GM23338 (cell line): ENCODE data around the gene PML. TPM values are rescaled to one million over a fixed set of nuclear protein-coding genes. Genes with fewer than 3 reads are reported as not detected.

Experiments used
- ATAC-seq: fragments of 200-7000 bp; cut with Tn5 transposase; 3 replicates; pipeline ENCODE4 v1.9.1; 2020
- DNase-seq: peaks from one replicate; pipeline ENCODE4 v3.0.0-alpha.2; 2015; ENCODE audit warnings: low spot score
- H2AFZ ChIP-seq: fragments of 200-600 bp; sonication (generic); 2 replicates; pipeline ENCODE4 v1.8.0; 2016; ENCODE audit warnings: antibody characterized with exemption, mild to moderate bottlenecking, moderate library complexity
- H3F3A ChIP-seq: fragments of 200-600 bp; sonication (generic); replicated peaks from 2 replicates; pipeline ENCODE4 v1.8.0; 2017; ENCODE audit warnings: antibody characterized with exemption, mixed run types, low read depth
- H3K27ac ChIP-seq: fragments of 200-600 bp; sonication (generic); 2 replicates; pipeline ENCODE4 v1.6.1; 2016; ENCODE audit warnings: low read depth
- H3K27me3 ChIP-seq: fragments of 200-600 bp; sonication (generic); 2 replicates; pipeline ENCODE4 v1.8.0; 2016; ENCODE audit warnings: mild to moderate bottlenecking, mixed run types, moderate library complexity; ENCODE audit not compliant: insufficient read depth
- H3K36me3 ChIP-seq: fragments of 200-600 bp; sonication (generic); 2 replicates; pipeline ENCODE4 v1.8.0; 2016; ENCODE audit warnings: mild to moderate bottlenecking; ENCODE audit not compliant: insufficient read depth
- H3K4me1 ChIP-seq: fragments of 200-600 bp; sonication (generic); 2 replicates; pipeline ENCODE4 v1.8.0; 2016; ENCODE audit warnings: mild to moderate bottlenecking, moderate library complexity; ENCODE audit not compliant: insufficient read depth
- H3K4me2 ChIP-seq: fragments of 200-600 bp; sonication (generic); 2 replicates; pipeline ENCODE4 v1.7.1; 2017; ENCODE audit warnings: mixed run types
- H3K4me3 ChIP-seq: fragments of 200-600 bp; sonication (generic); 2 replicates; pipeline ENCODE4 v1.6.1; 2016; ENCODE audit warnings: mixed run types
- H3K79me2 ChIP-seq: fragments of 200-600 bp; sonication (generic); replicated peaks from 2 replicates; pipeline ENCODE4 v1.8.0; 2017; ENCODE audit warnings: mild to moderate bottlenecking; ENCODE audit not compliant: insufficient read depth
- H3K9me2 ChIP-seq: fragments of 200-600 bp; sonication (generic); 2 replicates; pipeline ENCODE4 v1.8.0; 2017; ENCODE audit not compliant: insufficient read depth
- H4K20me1 ChIP-seq: fragments of 200-600 bp; sonication (generic); replicated peaks from 2 replicates; pipeline ENCODE4 v1.8.0; 2017; ENCODE audit warnings: mild to moderate bottlenecking; ENCODE audit not compliant: insufficient read depth
- H3K27ac Mint-ChIP-seq: 2 replicates; pipeline ENCODE4 v1.8.0; 2020; ENCODE audit warnings: inconsistent platforms, mild to moderate bottlenecking, moderate library complexity, mixed read lengths
- H3K27me3 Mint-ChIP-seq: 3 replicates; pipeline ENCODE4 v1.8.0; 2022; ENCODE audit warnings: low read depth, mild to moderate bottlenecking, moderate library complexity, mixed read lengths, inconsistent platforms; ENCODE audit not compliant: insufficient read depth, poor library complexity
- H3K36me3 Mint-ChIP-seq: 3 replicates; pipeline ENCODE4 v1.8.0; 2021; ENCODE audit warnings: low read depth, mild to moderate bottlenecking, inconsistent platforms, moderate library complexity, mixed read lengths
- H3K4me1 Mint-ChIP-seq: 3 replicates; pipeline ENCODE4 v1.8.0; 2020; ENCODE audit warnings: mild to moderate bottlenecking, inconsistent platforms, mixed read lengths
- H3K4me3 Mint-ChIP-seq: 3 replicates; pipeline ENCODE4 v1.8.0; 2021; ENCODE audit warnings: moderate library complexity, mild to moderate bottlenecking, inconsistent platforms, mixed read lengths
- H3K9me3 Mint-ChIP-seq: 3 replicates; pipeline ENCODE4 v1.8.0; 2020; ENCODE audit warnings: moderate library complexity, mild to moderate bottlenecking, inconsistent platforms, mixed read lengths
- CREB1 ChIP-seq: fragments of 250-450 bp; sonication (Bioruptor Pico); IDR thresholded peaks from 2 replicates; pipeline ENCODE4 v1.5.0; 2020; ENCODE audit warnings: low read depth, mild to moderate bottlenecking, moderate library complexity
- EZH2 ChIP-seq: fragments of 200-600 bp; sonication (generic); IDR thresholded peaks from one replicate; pipeline ENCODE4 v1.8.0; 2017; ENCODE audit warnings: antibody characterized with exemption, mild to moderate bottlenecking, low read depth; ENCODE audit not compliant: unreplicated experiment
- EZH2phosphoT487 ChIP-seq: fragments of 200-600 bp; sonication (generic); IDR thresholded peaks from one replicate; pipeline ENCODE4 v1.8.1; 2018; ENCODE audit warnings: antibody characterized with exemption; ENCODE audit not compliant: unreplicated experiment
- NANOG ChIP-seq: IDR thresholded peaks from 2 replicates; pipeline ENCODE4 v1.6.1; 2016; ENCODE audit warnings: antibody characterized with exemption, borderline replicate concordance
- POLR2AphosphoS5 ChIP-seq: IDR thresholded peaks from 2 replicates; pipeline ENCODE4 v1.6.1; 2016; ENCODE audit warnings: antibody characterized with exemption, low read depth
- STAT1 ChIP-seq: IDR thresholded peaks from one replicate; pipeline ENCODE4 v1.6.1; 2016; ENCODE audit warnings: antibody characterized with exemption; ENCODE audit not compliant: unreplicated experiment
- ZNF114 ChIP-seq: fragments of 250-450 bp; sonication (Bioruptor Pico); IDR thresholded peaks from 2 replicates; pipeline ENCODE4 v1.5.0; 2020; ENCODE audit warnings: mild to moderate bottlenecking, moderate library complexity
- polyA plus RNA-seq: library from polyadenylated mRNA; unstranded; fragments of >200 nt; fragmentation: Nextera tagmentation; extraction: Ambion mirVana; gene quantifications from 2 replicates; pipeline ENCODE4 v1.2.1, GENCODE V29; 2016
- total RNA-seq: library from RNA; depleted of rRNA; stranded (reverse); fragments of >200 nt; shearing (Covaris generic); gene quantifications from 2 replicates; pipeline ENCODE4 v1.2.3, GENCODE V29; 2014
- TF ChIP-seq, protein P1 (sequence below): IDR thresholded peaks from one replicate; pipeline ENCODE4 v1.6.1; 2018; ENCODE audit warnings: antibody characterized with exemption; ENCODE audit not compliant: unreplicated experiment
- TF ChIP-seq, protein P2 (sequence below), 2 experiments: fragments of 200-600 bp in 1 of 2; sonication (generic) in 1 of 2; conservative IDR thresholded peaks; 2 replicates each; pipeline versions ENCODE4 v1.5.1 to v1.6.1; 2016 to 2017; ENCODE audit warnings: antibody characterized with exemption in 2 of 2, low read depth in 2 of 2, mild to moderate bottlenecking in 2 of 2, moderate library complexity in 1 of 2
- TF ChIP-seq, protein P3 (sequence below): IDR thresholded peaks from 2 replicates; pipeline ENCODE4 v1.6.1; 2016; ENCODE audit warnings: antibody characterized with exemption

The PML gene
- total and polyA plus RNA-seq, 2 experiments from 2014 or later: 19.0 to 73.1 TPM

DNA sequence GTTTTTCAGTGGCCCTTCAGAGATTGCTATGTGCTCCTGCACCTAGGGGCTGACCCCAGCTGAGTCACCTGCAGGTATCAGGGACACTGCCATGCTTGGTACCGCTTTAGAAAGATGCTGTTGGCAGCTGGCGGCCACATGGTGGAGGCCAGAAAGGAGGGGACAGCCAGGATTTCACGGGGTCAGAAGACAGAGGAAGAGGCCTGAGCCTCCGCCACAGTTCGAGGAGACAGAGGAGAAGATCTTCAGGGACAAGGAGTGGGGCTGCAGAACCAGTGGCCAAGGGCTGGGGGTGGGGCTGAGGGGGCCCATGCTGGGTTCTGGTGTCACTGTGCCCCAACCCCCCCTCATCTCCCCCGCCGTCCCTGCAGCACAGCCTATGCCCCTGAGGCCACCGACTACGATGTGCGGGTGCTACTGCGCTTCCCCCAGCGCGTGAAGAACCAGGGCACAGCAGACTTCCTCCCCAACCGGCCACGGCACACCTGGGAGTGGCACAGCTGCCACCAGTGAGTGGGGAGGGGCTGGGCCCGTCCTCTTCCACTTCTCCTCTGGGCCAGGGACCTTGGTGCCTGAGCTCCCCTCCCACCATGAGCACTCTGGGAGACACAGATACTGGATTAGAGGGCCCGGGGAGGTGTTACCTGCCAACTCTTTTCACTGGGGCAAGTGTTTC lies 48.3 kb upstream of the PML start (continued):
- TF ChIP-seq, protein P1, sequence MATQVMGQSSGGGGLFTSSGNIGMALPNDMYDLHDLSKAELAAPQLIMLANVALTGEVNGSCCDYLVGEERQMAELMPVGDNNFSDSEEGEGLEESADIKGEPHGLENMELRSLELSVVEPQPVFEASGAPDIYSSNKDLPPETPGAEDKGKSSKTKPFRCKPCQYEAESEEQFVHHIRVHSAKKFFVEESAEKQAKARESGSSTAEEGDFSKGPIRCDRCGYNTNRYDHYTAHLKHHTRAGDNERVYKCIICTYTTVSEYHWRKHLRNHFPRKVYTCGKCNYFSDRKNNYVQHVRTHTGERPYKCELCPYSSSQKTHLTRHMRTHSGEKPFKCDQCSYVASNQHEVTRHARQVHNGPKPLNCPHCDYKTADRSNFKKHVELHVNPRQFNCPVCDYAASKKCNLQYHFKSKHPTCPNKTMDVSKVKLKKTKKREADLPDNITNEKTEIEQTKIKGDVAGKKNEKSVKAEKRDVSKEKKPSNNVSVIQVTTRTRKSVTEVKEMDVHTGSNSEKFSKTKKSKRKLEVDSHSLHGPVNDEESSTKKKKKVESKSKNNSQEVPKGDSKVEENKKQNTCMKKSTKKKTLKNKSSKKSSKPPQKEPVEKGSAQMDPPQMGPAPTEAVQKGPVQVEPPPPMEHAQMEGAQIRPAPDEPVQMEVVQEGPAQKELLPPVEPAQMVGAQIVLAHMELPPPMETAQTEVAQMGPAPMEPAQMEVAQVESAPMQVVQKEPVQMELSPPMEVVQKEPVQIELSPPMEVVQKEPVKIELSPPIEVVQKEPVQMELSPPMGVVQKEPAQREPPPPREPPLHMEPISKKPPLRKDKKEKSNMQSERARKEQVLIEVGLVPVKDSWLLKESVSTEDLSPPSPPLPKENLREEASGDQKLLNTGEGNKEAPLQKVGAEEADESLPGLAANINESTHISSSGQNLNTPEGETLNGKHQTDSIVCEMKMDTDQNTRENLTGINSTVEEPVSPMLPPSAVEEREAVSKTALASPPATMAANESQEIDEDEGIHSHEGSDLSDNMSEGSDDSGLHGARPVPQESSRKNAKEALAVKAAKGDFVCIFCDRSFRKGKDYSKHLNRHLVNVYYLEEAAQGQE: no peak
- TF ChIP-seq, protein P2, sequence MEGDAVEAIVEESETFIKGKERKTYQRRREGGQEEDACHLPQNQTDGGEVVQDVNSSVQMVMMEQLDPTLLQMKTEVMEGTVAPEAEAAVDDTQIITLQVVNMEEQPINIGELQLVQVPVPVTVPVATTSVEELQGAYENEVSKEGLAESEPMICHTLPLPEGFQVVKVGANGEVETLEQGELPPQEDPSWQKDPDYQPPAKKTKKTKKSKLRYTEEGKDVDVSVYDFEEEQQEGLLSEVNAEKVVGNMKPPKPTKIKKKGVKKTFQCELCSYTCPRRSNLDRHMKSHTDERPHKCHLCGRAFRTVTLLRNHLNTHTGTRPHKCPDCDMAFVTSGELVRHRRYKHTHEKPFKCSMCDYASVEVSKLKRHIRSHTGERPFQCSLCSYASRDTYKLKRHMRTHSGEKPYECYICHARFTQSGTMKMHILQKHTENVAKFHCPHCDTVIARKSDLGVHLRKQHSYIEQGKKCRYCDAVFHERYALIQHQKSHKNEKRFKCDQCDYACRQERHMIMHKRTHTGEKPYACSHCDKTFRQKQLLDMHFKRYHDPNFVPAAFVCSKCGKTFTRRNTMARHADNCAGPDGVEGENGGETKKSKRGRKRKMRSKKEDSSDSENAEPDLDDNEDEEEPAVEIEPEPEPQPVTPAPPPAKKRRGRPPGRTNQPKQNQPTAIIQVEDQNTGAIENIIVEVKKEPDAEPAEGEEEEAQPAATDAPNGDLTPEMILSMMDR (conservative IDR thresholded peaks at IDR 0.05; ENCODE audit: low read depth in 2 of 2): no peak
- TF ChIP-seq POLR2AphosphoS5: no peak
- TF ChIP-seq, protein P3, sequence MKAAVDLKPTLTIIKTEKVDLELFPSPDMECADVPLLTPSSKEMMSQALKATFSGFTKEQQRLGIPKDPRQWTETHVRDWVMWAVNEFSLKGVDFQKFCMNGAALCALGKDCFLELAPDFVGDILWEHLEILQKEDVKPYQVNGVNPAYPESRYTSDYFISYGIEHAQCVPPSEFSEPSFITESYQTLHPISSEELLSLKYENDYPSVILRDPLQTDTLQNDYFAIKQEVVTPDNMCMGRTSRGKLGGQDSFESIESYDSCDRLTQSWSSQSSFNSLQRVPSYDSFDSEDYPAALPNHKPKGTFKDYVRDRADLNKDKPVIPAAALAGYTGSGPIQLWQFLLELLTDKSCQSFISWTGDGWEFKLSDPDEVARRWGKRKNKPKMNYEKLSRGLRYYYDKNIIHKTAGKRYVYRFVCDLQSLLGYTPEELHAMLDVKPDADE: no peak

DNA sequence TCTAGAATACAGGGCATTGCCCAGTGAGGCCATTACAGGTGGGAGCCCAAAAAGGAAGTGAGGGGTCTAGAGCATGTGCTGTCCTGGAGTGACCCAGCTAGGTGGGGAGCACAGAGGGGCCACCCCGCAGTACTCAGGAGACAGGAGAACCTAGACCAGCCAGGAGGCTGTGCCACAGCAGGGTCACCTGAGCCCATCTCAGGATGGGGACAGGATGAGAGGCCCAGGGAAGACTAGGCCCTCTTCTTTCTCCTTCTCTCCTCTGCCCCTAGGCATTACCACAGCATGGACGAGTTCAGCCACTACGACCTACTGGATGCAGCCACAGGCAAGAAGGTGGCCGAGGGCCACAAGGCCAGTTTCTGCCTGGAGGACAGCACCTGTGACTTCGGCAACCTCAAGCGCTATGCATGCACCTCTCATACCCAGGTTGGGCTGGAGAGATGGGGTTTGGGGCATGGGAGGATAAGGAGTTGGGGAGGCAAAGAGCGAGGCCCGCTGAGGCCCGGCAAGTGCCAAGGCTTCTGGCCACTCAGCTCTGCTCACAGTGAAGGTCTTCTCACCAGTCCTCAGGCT lies 47.6 kb upstream of the PML start:
- H3K27ac ChIP-seq: no peak overlapping the region
- Mint-ChIP-seq H3K36me3 (no peaks in the 10 kb centered on the region; the same call in 2 of the 3 replicates), H3K4me3 (no peak overlapping the region), H3K27me3 (peaks cover 19% of the 10 kb centered on the region), H3K4me1 (peaks cover 8% of the 10 kb centered on the region), H3K9me3 (no peaks in the 10 kb centered on the region), H3K27ac (no peak overlapping the region)
- ATAC-seq: no peak
- no peaks in the 10 kb centered on the region for H3F3A ChIP-seq
- no peaks in the 10 kb centered on the region for H3K27me3 ChIP-seq
- H3K4me1 ChIP-seq: peaks cover 4% of the 10 kb centered on the region; the same call in 1 of the 2 replicates
- no peaks in the 10 kb centered on the region for H3K36me3 ChIP-seq
- no peaks in the 10 kb centered on the region for H3K79me2 ChIP-seq
- no peak for DNase-seq
- no peak overlapping the region for H3K4me2 ChIP-seq
- no peaks in the 10 kb centered on the region for H3K9me2 ChIP-seq
- no peak overlapping the region for H3K4me3 ChIP-seq
- H4K20me1 ChIP-seq: no peaks in the 10 kb centered on the region
- H2AFZ ChIP-seq: no peak overlapping the region
- TF ChIP-seq, protein P3: no peak
- no peak for TF ChIP-seq CREB1
- TF ChIP-seq, protein P1: no peak
- no peak for TF ChIP-seq ZNF114 (CRISPR knock-in tag)
- no peak for TF ChIP-seq NANOG
- TF ChIP-seq POLR2AphosphoS5: no peak
- no peak for TF ChIP-seq EZH2phosphoT487
- TF ChIP-seq STAT1: no peak
- TF ChIP-seq EZH2: no peak
